GM20431 (cell line): ENCODE results near the gene UGT1A7.

Experiments
- in situ Hi-C: fragments of 300-500 bp; cut with MseI, MboI; formaldehyde crosslinking; loops from one replicate; pipeline ENCODE4 v1.15.0; 2020; ENCODE audit warnings: low sequenced_read_pairs; ENCODE audit not compliant: unreplicated experiment

UGT1A7 gene

GRCh38 chr2:233679196-233679595 lies 2.5 kb upstream of the UGT1A7 start:
- in situ Hi-C loops = no loop called here

DNA sequence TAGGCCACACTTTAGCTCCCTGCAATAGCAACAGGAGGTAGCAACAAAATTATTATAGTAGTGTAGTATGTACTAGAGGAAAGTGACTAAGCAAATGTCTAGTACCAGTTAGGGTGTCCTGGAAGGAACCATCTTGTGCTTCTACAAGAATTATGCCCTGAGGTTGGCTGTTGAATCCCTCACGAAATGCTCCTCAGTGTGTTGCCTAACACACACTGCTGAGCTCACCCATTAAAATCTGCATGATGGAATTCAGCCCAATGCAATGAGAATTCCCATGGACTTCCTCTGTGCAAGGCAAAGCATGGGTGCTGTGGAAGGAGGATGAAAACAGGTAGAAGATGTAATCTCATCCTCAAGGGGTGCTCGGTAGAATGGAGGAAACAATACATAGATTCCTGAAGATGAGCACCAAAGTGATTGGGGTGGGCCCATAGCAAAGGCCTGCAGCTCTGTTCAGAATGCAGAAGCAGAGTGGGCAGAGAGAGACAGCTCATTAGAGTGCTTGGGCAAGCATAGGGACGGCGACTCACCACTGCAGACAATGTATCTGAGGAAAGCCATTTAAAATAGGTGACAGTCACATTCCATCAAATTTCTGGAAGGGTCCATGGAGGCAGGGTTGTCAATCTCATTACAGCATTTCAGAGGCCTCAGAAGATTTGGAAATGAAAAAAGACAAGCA lies 1.2 kb upstream of the UGT1A7 start:
- in situ Hi-C loops = no loop called here

GRCh38 chr2:233684640-233685039 lies 2.9 kb downstream of the UGT1A7 start:
- in situ Hi-C loops = no loop called here

DNA sequence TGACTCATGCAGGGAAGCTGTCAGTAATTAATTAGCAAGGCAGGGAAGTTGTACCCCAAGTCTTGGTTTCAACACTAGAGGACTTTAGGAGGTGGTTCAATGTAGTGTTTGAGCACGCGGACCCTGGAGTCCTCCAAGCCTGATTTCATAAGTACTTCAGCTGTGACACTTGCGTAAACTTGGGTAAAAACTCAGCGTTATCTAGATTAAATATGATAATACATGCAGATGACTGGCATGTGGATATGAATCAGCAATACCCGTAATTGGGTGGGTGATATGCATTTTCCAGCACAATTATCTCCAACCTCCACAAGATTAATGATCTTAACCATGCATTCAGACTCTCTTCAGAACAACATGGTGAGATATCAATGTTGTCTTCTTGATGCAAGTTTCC lies 5.2 kb downstream of the UGT1A7 start:
- in situ Hi-C loops = no loop called here

DNA sequence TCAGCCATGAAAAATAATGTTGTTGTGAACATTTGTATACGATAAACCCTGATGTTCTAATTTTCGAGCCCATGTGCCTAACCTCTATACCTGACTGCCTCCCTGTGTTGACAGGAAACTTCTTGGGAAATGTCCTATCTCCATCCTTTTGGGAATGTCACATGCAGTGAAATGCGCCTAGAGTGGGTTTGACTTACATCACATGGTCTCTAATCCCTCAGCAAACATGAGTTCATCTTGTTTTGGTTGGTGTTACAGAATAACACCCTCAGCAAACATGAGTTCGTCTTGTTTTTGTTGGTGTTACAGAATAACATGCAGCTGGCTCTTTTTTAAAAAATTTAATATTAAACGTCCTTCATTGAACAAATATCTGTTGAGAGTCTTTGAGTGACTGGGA lies 6.6 kb downstream of the UGT1A7 start:
- in situ Hi-C loops = no loop called here

DNA sequence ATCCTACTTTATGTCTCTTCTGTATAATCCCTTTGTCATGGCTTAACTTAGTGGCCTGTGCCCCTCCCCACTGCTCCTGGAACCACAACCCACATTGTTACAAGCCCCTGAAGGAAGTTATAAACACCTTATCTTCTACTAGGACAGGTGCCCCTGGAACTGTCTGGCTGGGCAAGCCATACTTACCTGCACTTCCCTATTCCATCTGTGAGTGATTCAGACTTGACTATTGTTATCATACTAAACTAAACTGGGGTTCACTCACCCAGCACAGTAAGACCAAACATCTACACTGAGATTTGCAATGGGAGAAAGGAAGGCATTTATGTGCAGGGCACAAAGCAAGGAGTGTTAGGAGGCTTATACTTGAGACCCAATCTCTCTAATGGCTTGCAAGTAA lies 7.3 kb downstream of the UGT1A7 start:
- in situ Hi-C loops = no loop called here

DNA sequence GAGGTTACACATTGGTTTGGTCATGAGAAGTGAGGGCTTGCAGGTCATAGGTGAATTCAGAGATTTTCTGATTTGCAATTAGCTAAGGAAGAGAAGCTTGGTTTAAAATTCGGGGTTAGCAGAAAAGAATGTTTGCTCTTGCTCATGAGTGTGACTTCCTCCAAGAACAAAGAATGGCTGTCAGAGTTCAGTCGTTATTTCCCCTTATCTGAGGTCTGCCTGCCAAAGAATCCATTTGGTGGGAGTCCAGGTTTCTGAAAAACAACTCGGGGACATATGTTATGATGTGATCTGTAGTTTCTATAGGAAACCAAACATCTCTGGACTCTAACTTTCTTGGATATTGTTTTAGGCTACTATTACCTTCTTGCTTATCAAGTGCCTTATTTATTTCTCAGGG lies 7.8 kb downstream of the UGT1A7 start:
- in situ Hi-C loops = no loop called here

DNA sequence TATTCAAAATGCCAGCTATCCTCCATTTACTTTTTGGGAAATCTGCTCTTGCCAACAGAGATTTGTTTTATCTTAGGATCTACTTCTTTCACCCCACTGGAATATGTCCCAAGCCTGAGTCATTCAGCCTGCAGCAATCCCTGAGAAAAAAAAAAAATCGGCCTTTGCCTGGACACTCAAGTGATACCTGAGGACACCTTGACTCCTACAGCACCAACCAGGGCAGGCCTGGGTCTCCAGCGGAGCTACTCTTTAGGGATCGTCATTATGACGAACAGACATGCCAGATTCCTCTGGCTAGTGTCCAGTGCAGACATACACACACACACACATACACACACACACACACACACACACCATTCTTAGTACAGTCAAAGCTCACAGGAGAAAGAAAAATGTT lies 8.7 kb downstream of the UGT1A7 start:
- in situ Hi-C loops = no loop called here

DNA sequence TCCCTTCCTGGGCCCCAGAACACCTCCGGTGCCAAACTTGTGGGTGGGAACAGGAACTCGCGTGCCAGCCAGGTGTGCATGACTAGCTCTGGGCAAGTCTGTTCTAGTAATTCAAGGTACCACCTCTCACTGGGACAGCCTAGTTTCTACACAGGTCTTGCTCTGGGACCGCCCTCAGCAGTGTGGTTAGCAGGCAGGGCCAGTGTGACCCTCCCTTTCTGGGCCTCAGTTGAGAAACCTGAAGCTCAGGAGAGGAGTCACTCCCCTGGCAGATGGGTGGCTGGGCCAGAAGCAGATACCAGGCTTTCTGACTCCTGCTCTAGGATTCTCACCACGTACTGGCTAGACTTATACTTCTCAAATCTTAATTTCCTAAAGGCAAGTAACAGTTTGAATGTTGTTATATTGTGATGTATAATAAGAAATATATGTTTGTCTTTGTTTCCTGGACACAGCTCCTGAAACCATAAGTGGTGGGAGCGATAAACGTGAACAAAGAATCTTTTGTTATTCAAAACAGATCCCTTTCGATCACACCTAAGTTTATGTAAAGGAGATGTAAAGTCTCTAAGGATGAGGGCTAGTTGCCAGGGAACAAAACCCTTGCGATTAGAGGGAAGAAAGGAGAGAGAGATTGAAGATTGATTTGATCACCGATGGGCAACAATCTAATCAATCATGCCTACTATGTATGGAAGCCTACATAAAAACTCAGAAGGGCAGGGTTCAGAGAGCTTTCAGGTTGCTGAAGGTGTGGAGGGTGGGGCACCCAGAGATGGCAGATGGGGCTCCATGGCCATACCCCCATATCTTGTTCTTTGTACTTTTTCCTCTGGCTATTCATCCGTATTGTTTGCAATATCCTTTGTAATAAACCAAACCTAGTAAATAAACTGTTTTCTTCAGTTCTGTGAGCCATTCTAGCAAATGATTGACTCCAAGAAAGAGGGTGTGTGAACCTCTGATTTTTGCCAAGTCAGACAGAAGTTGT lies 10.0 kb downstream of the UGT1A7 start:
- in situ Hi-C loops = no loop called here

GRCh38 chr2:233692648-233693047 lies 10.9 kb downstream of the UGT1A7 start, which contains the start of gene UGT1A6:
Gene UGT1A6 (plus strand): TSS chr2:233692890. CDS start chr2:233693005, 115 bp downstream.
- in situ Hi-C loops = no loop called here

DNA sequence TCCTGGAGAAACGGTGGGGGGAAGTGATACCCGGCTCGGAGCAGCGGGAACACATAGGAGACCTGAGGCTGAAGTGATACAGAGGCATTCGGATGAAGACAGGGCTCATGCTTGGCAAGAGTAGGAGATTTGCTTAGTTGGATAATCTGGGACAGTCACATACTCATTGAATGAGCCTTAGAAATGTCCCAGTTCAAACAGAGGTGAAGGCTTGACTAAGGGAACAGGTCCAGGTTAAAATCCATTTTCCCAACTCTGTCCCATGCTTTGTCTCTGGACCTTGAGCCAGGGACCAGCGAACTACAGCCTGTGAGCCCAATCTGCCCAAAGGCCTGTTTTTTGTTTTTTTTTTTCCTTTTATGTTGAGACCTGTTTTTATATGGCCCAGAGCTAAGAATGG lies 12.3 kb downstream of the UGT1A7 start:
- in situ Hi-C loops = no loop called here

DNA sequence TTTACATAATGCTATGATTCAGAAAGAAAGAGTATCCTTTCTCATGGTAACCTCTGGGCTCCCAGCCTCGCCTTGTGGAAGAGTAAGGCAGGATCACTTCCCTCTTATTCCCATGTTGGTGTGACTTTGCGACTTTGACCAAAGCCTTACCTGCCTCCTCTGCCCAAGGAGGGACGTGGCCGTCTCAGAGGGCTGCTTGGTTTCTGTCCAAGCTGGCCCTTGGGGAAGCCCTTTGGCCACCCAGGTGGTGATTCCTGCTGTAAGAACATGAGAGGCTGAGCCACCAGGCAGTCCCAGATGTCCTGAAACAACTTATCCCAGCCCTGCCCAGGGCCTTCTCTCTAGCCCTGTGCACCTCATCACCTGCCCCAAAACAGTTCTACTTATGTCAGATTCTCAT lies 17.0 kb downstream of the UGT1A7 start:
- in situ Hi-C loops = no loop called here

- in situ Hi-C loops = loop anchor here (25.0 kb wide), 1 partner anchor 237 kb away; no protein-coding TSS in a partner anchor
These were observed 17.8 kb downstream of the UGT1A7 start for GRCh38 chr2:233699424-233700027.

DNA sequence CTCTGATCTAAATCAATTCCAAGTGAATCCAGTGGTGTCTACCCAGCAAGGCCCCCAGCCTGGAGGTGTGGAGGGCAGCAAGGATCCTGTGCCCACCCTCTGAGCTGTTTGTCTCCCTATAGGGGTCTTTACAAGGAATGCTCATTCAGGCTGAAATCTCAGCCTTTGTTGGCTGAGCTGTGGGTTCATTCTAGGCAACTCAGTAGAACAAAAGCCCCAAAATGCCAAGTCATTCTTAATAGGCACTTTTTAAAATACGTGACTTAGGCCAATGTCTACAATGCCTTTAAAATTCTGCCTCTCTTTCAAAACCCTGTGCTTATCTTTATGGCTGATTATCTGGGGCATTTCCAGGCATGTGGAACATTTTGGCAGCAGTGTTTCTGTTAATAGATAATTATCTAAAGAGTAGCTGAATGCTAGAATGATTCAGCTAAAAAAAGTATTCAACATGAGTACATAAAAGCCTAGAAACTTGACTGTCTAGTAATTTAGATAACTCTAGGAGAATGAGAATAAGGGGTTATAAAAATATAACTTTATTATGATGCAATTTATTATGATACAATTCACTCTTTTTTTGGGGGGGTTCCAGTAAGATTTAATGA lies 18.4 kb downstream of the UGT1A7 start:
- in situ Hi-C loops = loop anchor here (25.0 kb wide), 1 partner anchor 238 kb away; no protein-coding TSS in a partner anchor

GRCh38 chr2:233700842-233701241 lies 19.1 kb downstream of the UGT1A7 start:
- in situ Hi-C loops = loop anchor here (25.0 kb wide), 1 partner anchor 239 kb away; no protein-coding TSS in a partner anchor

DNA sequence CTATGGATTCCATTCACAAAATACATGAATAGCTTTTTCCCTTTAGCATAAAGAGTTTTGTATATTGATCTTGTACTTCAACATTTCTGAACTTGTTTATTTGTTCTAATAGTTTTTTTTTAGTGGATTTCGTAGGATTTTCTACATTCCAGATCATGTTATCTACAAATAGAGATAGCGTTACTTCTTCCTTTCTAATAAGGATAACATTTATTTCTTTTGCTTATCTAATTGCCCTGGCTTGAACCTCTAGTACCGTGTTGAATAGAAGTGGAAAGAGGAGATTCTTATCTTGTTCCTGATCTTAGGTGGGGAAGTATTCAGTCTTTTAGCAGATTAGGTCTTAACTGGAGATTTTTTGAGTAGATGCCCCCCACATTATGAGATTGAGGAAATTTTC lies 20.5 kb downstream of the UGT1A7 start:
- in situ Hi-C loops = loop anchor here (25.0 kb wide), 1 partner anchor 240 kb away; no protein-coding TSS in a partner anchor

DNA sequence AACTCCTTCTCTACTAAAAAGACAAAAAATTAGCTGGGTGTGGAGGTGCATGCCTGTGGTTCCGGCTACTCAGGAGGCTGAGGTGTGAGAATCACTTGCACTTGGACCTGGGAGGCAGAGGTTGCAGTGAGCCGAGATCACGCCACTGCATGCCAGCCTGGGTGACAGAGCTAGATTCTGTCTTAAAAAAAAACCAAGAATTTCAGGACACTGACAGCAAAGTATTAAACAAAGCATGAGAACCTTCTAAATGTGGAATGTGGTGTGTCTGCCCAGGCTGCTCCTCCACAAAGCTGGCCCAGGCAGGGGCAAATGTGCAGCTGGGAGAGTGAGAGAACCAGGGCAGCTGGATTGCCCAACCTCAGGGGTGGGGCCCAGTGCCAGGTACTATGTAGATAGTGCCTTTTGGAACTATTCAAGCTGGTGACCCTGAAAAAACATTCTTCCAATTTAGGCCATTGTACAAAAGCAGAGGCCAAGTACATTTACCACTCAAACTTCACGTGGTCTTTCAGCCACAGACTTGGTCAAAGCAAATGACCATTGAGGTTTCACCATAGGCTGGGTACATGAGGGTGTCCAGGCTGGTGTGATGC lies 24.3 kb downstream of the UGT1A7 start:
- in situ Hi-C loops = loop anchor here (25.0 kb wide), 1 partner anchor 244 kb away; no protein-coding TSS in a partner anchor

DNA sequence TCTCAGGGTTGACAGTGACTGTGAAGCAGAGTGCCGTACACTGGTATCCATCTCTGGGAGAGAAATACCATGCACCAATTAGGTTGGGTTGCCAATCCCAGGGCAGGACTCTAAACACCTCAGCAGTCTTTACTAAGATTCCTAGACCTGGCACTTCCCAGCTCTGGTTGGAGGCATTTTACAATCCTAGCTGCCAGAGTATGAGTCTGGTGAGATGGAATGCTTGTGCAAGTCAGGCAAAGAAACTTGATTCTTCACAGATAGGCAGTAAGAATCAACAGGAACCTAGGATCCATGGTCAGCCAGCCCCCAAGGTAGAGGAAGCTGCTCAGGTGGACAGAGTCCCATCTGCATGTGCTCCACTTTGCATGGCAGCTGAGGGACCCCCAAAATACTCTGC lies 25.0 kb downstream of the UGT1A7 start:
- in situ Hi-C loops = loop anchor here (25.0 kb wide), 1 partner anchor 244 kb away; no protein-coding TSS in a partner anchor

GRCh38 chr2:233707940-233708644 lies 26.4 kb downstream of the UGT1A7 start:
- in situ Hi-C loops = loop anchor here (25.0 kb wide), 1 partner anchor 246 kb away; no protein-coding TSS in a partner anchor
